CD14-positive monocyte (primary cell): Measurements from ENCODE around the gene CENPT. TPM values are rescaled to one million over a fixed set of nuclear protein-coding genes. Genes with fewer than 3 reads are reported as not detected.

Experiments used
- DNase-seq, 3 donors: peaks; one replicate each; pipeline ENCODE4 v3.0.0-alpha.2; 2011 to 2022
- H2AFZ ChIP-seq: 2 replicates; pipeline ENCODE4 v1.6.0; 2012; ENCODE audit warnings: mild to moderate bottlenecking, low read depth, low read length, inconsistent platforms; ENCODE audit not compliant: insufficient read depth, poor library complexity, severe bottlenecking
- H3K27ac ChIP-seq, 2 donors: 1 replicate in 1 of 2; 2 replicates in 1 of 2; pipeline ENCODE4 v1.5.1; 2012 to 2013; ENCODE audit warnings: low read length in 2 of 2, control low read depth in 1 of 2, inconsistent platforms in 1 of 2, low read depth in 1 of 2, mild to moderate bottlenecking in 1 of 2
- H3K27me3 ChIP-seq, 2 donors: one replicate each; pipeline versions ENCODE4 v1.6.0 to v1.6.1; 2011 to 2013; ENCODE audit warnings: low read length in 2 of 2; ENCODE audit not compliant: control insufficient read depth in 2 of 2, insufficient read depth in 2 of 2
- H3K36me3 ChIP-seq, 2 donors: replicated peaks in 1 of 2; 1 replicate in 1 of 2; 2 replicates in 1 of 2; pipeline versions ENCODE4 v1.5.1 to v1.6.1; 2012 to 2013; ENCODE audit warnings: low read length in 2 of 2, control low read depth in 1 of 2, inconsistent platforms in 1 of 2, mild to moderate bottlenecking in 1 of 2; ENCODE audit not compliant: insufficient read depth in 2 of 2, control insufficient read depth in 1 of 2
- H3K4me1 ChIP-seq, 2 donors: 1 replicate in 1 of 2; 2 replicates in 1 of 2; pipeline versions ENCODE4 v1.5.1 to v1.6.1; 2012 to 2013; ENCODE audit warnings: low read length in 2 of 2, control low read depth in 1 of 2, inconsistent platforms in 1 of 2, mild to moderate bottlenecking in 1 of 2, moderate library complexity in 1 of 2; ENCODE audit not compliant: insufficient read depth in 2 of 2, control insufficient read depth in 1 of 2
- H3K4me2 ChIP-seq: replicated peaks from 2 replicates; pipeline ENCODE3; 2012; ENCODE audit warnings: low read length, moderate library complexity, mild to moderate bottlenecking; ENCODE audit not compliant: poor library complexity, severe bottlenecking; ENCODE audit errors: extremely low read depth
- H3K4me3 ChIP-seq, 3 experiments: fragments of 200-600 bp in 1 of 3; sonication (generic) in 1 of 3; replicated peaks in 1 of 3; 1 replicate in 2 of 3; 2 replicates in 1 of 3; pipeline ENCODE4 v1.5.1; 2011 to 2013; ENCODE audit warnings: low read length in 3 of 3, mild to moderate bottlenecking in 3 of 3, control low read depth in 2 of 3, low read depth in 2 of 3, inconsistent platforms in 1 of 3, moderate library complexity in 1 of 3
- H3K79me2 ChIP-seq: 2 replicates; pipeline ENCODE4 v1.6.0; 2012; ENCODE audit warnings: mild to moderate bottlenecking, control low read depth, inconsistent platforms, low read length, moderate library complexity; ENCODE audit not compliant: insufficient read depth
- H3K9ac ChIP-seq: 2 replicates; pipeline ENCODE4 v1.6.0; 2017; ENCODE audit warnings: low read length, mild to moderate bottlenecking; ENCODE audit not compliant: insufficient read depth, poor library complexity, severe bottlenecking
- H3K9me3 ChIP-seq, 2 donors: replicated peaks in 1 of 2; 1 replicate in 1 of 2; 2 replicates in 1 of 2; pipeline versions ENCODE4 v1.5.1 to v1.6.1; 2012 to 2013; ENCODE audit warnings: low read length in 2 of 2, control low read depth in 1 of 2; ENCODE audit not compliant: control insufficient read depth in 1 of 2, insufficient read depth in 1 of 2
- H4K20me1 ChIP-seq: 2 replicates; pipeline ENCODE4 v1.6.0; 2012; ENCODE audit warnings: mild to moderate bottlenecking, low read length, control low read depth, moderate library complexity; ENCODE audit not compliant: insufficient read depth
- H3K27ac Mint-ChIP-seq, 7 donors: one replicate each; pipeline ENCODE4 v1.8.0; 2020; ENCODE audit warnings: mild to moderate bottlenecking in 7 of 7, mixed read lengths in 7 of 7, moderate library complexity in 6 of 7, inconsistent platforms in 2 of 7
- H3K27me3 Mint-ChIP-seq, 3 donors: one replicate each; pipeline ENCODE4 v1.8.0; 2021 to 2022; ENCODE audit warnings: low read depth in 3 of 3, mild to moderate bottlenecking in 3 of 3, mixed read lengths in 3 of 3, moderate library complexity in 3 of 3, inconsistent platforms in 1 of 3
- H3K36me3 Mint-ChIP-seq, 2 donors: one replicate each; pipeline ENCODE4 v1.8.0; 2020; ENCODE audit warnings: mixed read lengths in 2 of 2, inconsistent platforms in 1 of 2, mild to moderate bottlenecking in 1 of 2
- H3K4me1 Mint-ChIP-seq: one replicate; pipeline ENCODE4 v1.8.0; 2020; ENCODE audit warnings: mild to moderate bottlenecking, mixed read lengths
- H3K4me3 Mint-ChIP-seq, 2 donors: one replicate each; pipeline ENCODE4 v1.8.0; 2020; ENCODE audit warnings: mild to moderate bottlenecking in 2 of 2, mixed read lengths in 2 of 2, moderate library complexity in 1 of 2
- H3K9me3 Mint-ChIP-seq, 7 donors: one replicate each; pipeline ENCODE4 v1.8.0; 2020 to 2022; ENCODE audit warnings: mixed read lengths in 7 of 7, mild to moderate bottlenecking in 6 of 7, moderate library complexity in 6 of 7, inconsistent platforms in 2 of 7
- WGBS: methylation state at CpG from one replicate; pipeline ENCODE4 v1.1.5; 2013; ENCODE audit warnings: missing lambda C conversion rate; ENCODE audit not compliant: insufficient coverage; 5-methylcytosine and 5-hydroxymethylcytosine counted together
- intact Hi-C, 2 donors: fragments of 100-400 bp; cut with micrococcal nuclease; formaldehyde crosslinking; loops; one replicate each; pipeline versions ENCODE4 v1.15.0 to v1.15.1; 2023
- polyA plus RNA-seq, 3 donors: library from polyadenylated mRNA; depleted of rRNA in 1 of 3; unstranded in 2 of 3; stranded (reverse) in 1 of 3; fragments of 300-500 nt in 2 of 3; fragments of >200 nt in 1 of 3; fragmentation: Illumina TruSeq in 2 of 3; gene quantifications; 1 replicate in 2 of 3; 2 replicates in 1 of 3; pipeline ENCODE4 v1.2.3, GENCODE V29; 2012 to 2021
- TF ChIP-seq, protein P1 (sequence below): fragments of 200-600 bp; IDR thresholded peaks from one replicate; pipeline ENCODE4 v1.8.0; 2022; ENCODE audit warnings: antibody characterized with exemption, mild to moderate bottlenecking

Gene CENPT
- polyA plus RNA-seq, 3 donors, result 8.3 to 120 (median 12.4) TPM

DNA sequence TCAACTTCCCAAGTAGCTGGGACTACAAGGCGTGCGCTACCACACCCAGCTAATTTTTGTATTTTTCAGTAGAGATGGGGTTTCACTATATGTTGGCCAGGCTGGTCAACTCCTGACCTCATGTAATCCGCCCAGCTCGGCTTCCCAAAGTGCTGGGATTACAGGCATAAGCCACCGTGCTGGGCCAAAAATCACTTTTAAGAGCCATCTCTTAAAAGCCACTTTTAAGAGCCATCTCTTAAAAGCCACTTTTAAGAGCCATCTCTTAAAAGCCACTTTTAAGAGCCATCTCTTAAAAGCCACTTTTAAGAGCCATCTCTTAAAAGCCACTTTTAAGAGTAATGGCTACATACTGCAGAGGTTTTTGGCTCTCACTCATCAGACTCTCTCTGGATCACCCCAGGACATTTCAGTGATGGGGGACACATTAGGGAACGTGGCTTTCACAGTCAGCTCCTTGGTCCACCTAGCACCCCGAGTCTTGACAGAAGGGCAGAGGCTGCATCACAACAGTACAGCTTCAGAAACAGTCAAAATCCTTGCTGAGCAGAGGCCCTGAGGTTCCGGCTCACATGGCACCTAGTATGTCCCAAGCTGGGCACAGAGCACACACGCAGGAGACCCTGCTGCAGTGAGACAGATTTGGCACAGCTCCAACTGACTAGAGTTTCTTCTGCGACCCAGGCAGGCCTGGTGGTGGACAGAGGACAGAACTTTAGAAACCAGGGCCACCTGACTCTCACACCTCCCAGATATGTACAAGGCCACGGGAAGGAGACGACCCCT is 64.7 kb downstream of the CENPT start:
- Histone ChIP-seq H3K27ac (no peak overlapping the region), H3K4me2 (no peak overlapping the region), H3K9me3 (no peaks in the 10 kb centered on the region), H3K9ac (no peak overlapping the region), H3K27me3 (no peaks in the 10 kb centered on the region), H3K79me2 (peaks cover 13% of the 10 kb centered on the region), H4K20me1 (peaks cover 24% of the 10 kb centered on the region), H2AFZ (no peak overlapping the region), H3K4me3 (no peak overlapping the region), H3K4me1 (no peaks in the 10 kb centered on the region), H3K36me3 (peaks cover 3 to 22% of the 10 kb centered on the region in 2 donors)
- H3K27me3 Mint-ChIP-seq, result peaks cover 0 to 2% (median 0%) of the 10 kb centered on the region in 3 donors
- H3K36me3 Mint-ChIP-seq, result peaks cover 18 to 37% of the 10 kb centered on the region in 2 donors
- no peak overlapping the region for H3K27ac Mint-ChIP-seq
- TF ChIP-seq, protein P1, sequence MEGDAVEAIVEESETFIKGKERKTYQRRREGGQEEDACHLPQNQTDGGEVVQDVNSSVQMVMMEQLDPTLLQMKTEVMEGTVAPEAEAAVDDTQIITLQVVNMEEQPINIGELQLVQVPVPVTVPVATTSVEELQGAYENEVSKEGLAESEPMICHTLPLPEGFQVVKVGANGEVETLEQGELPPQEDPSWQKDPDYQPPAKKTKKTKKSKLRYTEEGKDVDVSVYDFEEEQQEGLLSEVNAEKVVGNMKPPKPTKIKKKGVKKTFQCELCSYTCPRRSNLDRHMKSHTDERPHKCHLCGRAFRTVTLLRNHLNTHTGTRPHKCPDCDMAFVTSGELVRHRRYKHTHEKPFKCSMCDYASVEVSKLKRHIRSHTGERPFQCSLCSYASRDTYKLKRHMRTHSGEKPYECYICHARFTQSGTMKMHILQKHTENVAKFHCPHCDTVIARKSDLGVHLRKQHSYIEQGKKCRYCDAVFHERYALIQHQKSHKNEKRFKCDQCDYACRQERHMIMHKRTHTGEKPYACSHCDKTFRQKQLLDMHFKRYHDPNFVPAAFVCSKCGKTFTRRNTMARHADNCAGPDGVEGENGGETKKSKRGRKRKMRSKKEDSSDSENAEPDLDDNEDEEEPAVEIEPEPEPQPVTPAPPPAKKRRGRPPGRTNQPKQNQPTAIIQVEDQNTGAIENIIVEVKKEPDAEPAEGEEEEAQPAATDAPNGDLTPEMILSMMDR, result no peak
- DNase-seq, result no peak
- no peak overlapping the region for H3K4me3 Mint-ChIP-seq
- no peaks in the 10 kb centered on the region for H3K4me1 Mint-ChIP-seq
- 89% methylated on average over 10 of the region's 12 CpGs for WGBS
- intact Hi-C loops, result no loop called here
- H3K9me3 Mint-ChIP-seq, result peaks cover 0 to 2% (median 0%) of the 10 kb centered on the region in 7 donors

DNA sequence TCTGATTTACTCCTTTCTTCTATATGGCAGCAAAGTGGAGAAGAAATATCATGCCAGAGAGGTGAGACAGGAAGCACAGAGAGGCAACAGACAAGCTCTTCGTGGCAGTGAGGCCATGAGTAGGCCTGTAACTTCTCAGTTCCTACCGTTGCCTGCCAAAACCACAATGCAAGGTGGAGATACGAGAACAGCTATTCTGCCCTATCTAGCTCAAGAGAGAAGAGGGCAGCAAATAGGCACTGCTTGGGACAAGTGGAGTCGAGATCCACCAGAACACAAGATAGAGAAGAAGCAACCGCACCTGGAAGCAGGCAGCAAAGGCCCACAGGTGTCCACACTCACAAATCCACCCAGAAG is 66.0 kb downstream of the CENPT start:
- H3K4me1 Mint-ChIP-seq, result no peaks in the 10 kb centered on the region
- Histone ChIP-seq H3K79me2 (peaks cover 13% of the 10 kb centered on the region), H3K4me3 (no peak overlapping the region), H3K9ac (peak overlapping the region; percentile 21), H3K27ac (no peak overlapping the region), H3K4me1 (no peaks in the 10 kb centered on the region), H3K36me3 (peaks cover 3 to 22% of the 10 kb centered on the region in 2 donors), H3K27me3 (no peaks in the 10 kb centered on the region), H4K20me1 (peaks cover 24% of the 10 kb centered on the region), H3K4me2 (no peak overlapping the region), H3K9me3 (no peaks in the 10 kb centered on the region), H2AFZ (no peak overlapping the region)
- no peak overlapping the region for H3K4me3 Mint-ChIP-seq
- H3K27me3 Mint-ChIP-seq, result no peaks in the 10 kb centered on the region
- DNase-seq, result no peak
- TF ChIP-seq, protein P1, result no peak
- H3K27ac Mint-ChIP-seq, result peak overlapping the region in 3 of 7 donors; percentile 6 to 36 (median 16)
- intact Hi-C loops, result no loop called here
- peaks cover 18 to 40% of the 10 kb centered on the region in 2 donors for H3K36me3 Mint-ChIP-seq
- WGBS, result 6% methylated on average over 3 of the region's 5 CpGs
- peaks cover 0 to 2% (median 0%) of the 10 kb centered on the region in 7 donors for H3K9me3 Mint-ChIP-seq
